Smooth muscle cell (in vitro differentiated cells): ENCODE data around the gene IL25. TPM values are rescaled to one million over a fixed set of nuclear protein-coding genes. Genes with fewer than 3 reads are reported as not detected.

Source experiments
- DNase-seq: peaks from one replicate; lab custom pipeline; 2025; ENCODE audit not compliant: unreplicated experiment; lab: John Stamatoyannopoulos, UW
- H2AFZ ChIP-seq: fragments of 200-600 bp; sonication (generic); 2 replicates; pipeline ENCODE4 v1.6.0; 2016; ENCODE audit warnings: antibody characterized with exemption, low read depth, mild to moderate bottlenecking
- H3F3A ChIP-seq: fragments of 200-600 bp; sonication (generic); 2 replicates; pipeline ENCODE4 v1.6.0; 2017; ENCODE audit warnings: antibody characterized with exemption, low read depth
- H3K27ac ChIP-seq: fragments of 200-600 bp; sonication (generic); 2 replicates; pipeline ENCODE4 v1.5.1; 2016; ENCODE audit warnings: low read depth, mild to moderate bottlenecking
- H3K27me3 ChIP-seq: fragments of 200-600 bp; sonication (generic); 2 replicates; pipeline ENCODE4 v1.6.1; 2016; ENCODE audit warnings: low read depth, mild to moderate bottlenecking
- H3K36me3 ChIP-seq: fragments of 200-600 bp; sonication (generic); 2 replicates; pipeline ENCODE4 v1.5.1; 2016; ENCODE audit warnings: low read depth
- H3K4me1 ChIP-seq: fragments of 200-600 bp; sonication (generic); 2 replicates; pipeline ENCODE4 v1.5.1; 2016; ENCODE audit warnings: low read depth
- H3K4me2 ChIP-seq: fragments of 200-600 bp; sonication (generic); 2 replicates; pipeline ENCODE4 v1.6.0; 2016; ENCODE audit warnings: mild to moderate bottlenecking
- H3K4me3 ChIP-seq: fragments of 200-600 bp; sonication (generic); 2 replicates; pipeline ENCODE4 v1.5.1; 2016; ENCODE audit warnings: mild to moderate bottlenecking
- H3K79me2 ChIP-seq: fragments of 200-600 bp; sonication (generic); 2 replicates; pipeline ENCODE4 v1.6.0; 2016; ENCODE audit warnings: low read depth, mild to moderate bottlenecking
- H3K9ac ChIP-seq: fragments of 200-600 bp; sonication (generic); 2 replicates; pipeline ENCODE4 v1.6.0; 2016; ENCODE audit warnings: low read depth
- H3K9me3 ChIP-seq: fragments of 200-600 bp; sonication (generic); replicated peaks from 2 replicates; pipeline ENCODE4 v1.5.1; 2016; ENCODE audit warnings: low read depth
- H4K20me1 ChIP-seq: fragments of 200-600 bp; sonication (generic); 2 replicates; pipeline ENCODE4 v1.6.0; 2016; ENCODE audit warnings: low read depth
- CTCF ChIP-seq: fragments of 200-600 bp; sonication (generic); IDR thresholded peaks from 2 replicates; pipeline ENCODE4 v1.5.1; 2017; ENCODE audit warnings: borderline replicate concordance, mild to moderate bottlenecking, antibody characterized with exemption; ENCODE audit not compliant: insufficient read depth, poor library complexity, severe bottlenecking
- WGBS: methylation state at CpG from one replicate; pipeline ENCODE4 v1.1.7; 2016; ENCODE audit warnings: low lambda C conversion rate; 5-methylcytosine and 5-hydroxymethylcytosine counted together
- polyA plus RNA-seq: library from polyadenylated mRNA; unstranded; fragments of >200 nt; fragmentation: Nextera tagmentation; extraction: Ambion mirVana; gene quantifications from 2 replicates; pipeline ENCODE4 v1.2.1, GENCODE V29; 2016
- total RNA-seq: library from RNA; depleted of rRNA; stranded (reverse); fragments of >200 nt; gene quantifications from 2 replicates; pipeline ENCODE4 v1.2.3, GENCODE V29; 2014

The IL25 gene
- total and polyA plus RNA-seq, 2 experiments from 2014 or later: not detected

- Histone ChIP-seq H3K4me3 (no peak overlapping the region), H3K9me3 (no peaks in the 10 kb centered on the region), H3K27me3 (no peaks in the 10 kb centered on the region), H3K4me1 (no peaks in the 10 kb centered on the region), H3K27ac (no peak overlapping the region), H3K79me2 (no peaks in the 10 kb centered on the region), H3K4me2 (no peak overlapping the region), H4K20me1 (no peaks in the 10 kb centered on the region), H2AFZ (no peak overlapping the region), H3K9ac (no peak overlapping the region), H3K36me3 (no peaks in the 10 kb centered on the region), H3F3A (no peaks in the 10 kb centered on the region)
- no peak for DNase-seq
- 100% methylated on average over 1 of the region's 1 CpG for WGBS
- no peak for TF ChIP-seq CTCF
These were observed 14.4 kb downstream of the IL25 start for GRCh38 chr14:23386999-23387398.

- no peaks in the 10 kb centered on the region for H3K27me3 ChIP-seq
- H2AFZ ChIP-seq: no peak overlapping the region
- no peak overlapping the region for H3K9ac ChIP-seq
- H3F3A ChIP-seq: no peaks in the 10 kb centered on the region
- H3K36me3 ChIP-seq: no peaks in the 10 kb centered on the region
- 91% methylated on average over 23 of the region's 26 CpGs for WGBS
- H3K4me2 ChIP-seq: no peak overlapping the region
- no peaks in the 10 kb centered on the region for H4K20me1 ChIP-seq
- H3K79me2 ChIP-seq: no peaks in the 10 kb centered on the region
- no peaks in the 10 kb centered on the region for H3K9me3 ChIP-seq
- H3K4me1 ChIP-seq: no peaks in the 10 kb centered on the region
- DNase-seq: no peak
- no peak for TF ChIP-seq CTCF
- H3K27ac ChIP-seq: no peak overlapping the region
- no peak overlapping the region for H3K4me3 ChIP-seq
These were observed 15.6 kb downstream of the IL25 start for GRCh38 chr14:23387916-23388882.

GRCh38 chr14:23388996-23389395 lies 16.4 kb downstream of the IL25 start:
- Histone ChIP-seq H3F3A (no peaks in the 10 kb centered on the region), H2AFZ (no peak overlapping the region), H3K9me3 (no peaks in the 10 kb centered on the region), H3K79me2 (no peaks in the 10 kb centered on the region), H4K20me1 (no peaks in the 10 kb centered on the region), H3K36me3 (no peaks in the 10 kb centered on the region), H3K4me1 (no peaks in the 10 kb centered on the region), H3K27ac (no peak overlapping the region), H3K27me3 (no peaks in the 10 kb centered on the region), H3K4me3 (no peak overlapping the region), H3K4me2 (no peak overlapping the region), H3K9ac (no peak overlapping the region)
- WGBS: 94% methylated on average over 8 of the region's 8 CpGs
- TF ChIP-seq CTCF: no peak
- no peak for DNase-seq
